Right lobe of liver (tissue), 4 donors: Measurements from ENCODE around the gene PDZRN4.

Source experiments
- CTCF ChIP-seq, 4 donors: fragments of 200-600 bp in 3 of 4; fragments of 450-650 bp in 1 of 4; IDR thresholded peaks; one replicate each; pipeline versions ENCODE4 v1.5.1 to v1.8.0; 2016 to 2022; ENCODE audit warnings: antibody characterized with exemption in 4 of 4, mild to moderate bottlenecking in 2 of 4
- POLR2A ChIP-seq: fragments of 450-650 bp; IDR thresholded peaks from one replicate; pipeline ENCODE4 v1.6.1; 2017; ENCODE audit warnings: antibody characterized with exemption, mild to moderate bottlenecking
- donor health status: DM: no; HTN: no; CAD: no.
- donor health status: DM: no; HTN: no; CAD: no.
- donor health status: DM: no; HTN: yes; CAD: no.

DNA sequence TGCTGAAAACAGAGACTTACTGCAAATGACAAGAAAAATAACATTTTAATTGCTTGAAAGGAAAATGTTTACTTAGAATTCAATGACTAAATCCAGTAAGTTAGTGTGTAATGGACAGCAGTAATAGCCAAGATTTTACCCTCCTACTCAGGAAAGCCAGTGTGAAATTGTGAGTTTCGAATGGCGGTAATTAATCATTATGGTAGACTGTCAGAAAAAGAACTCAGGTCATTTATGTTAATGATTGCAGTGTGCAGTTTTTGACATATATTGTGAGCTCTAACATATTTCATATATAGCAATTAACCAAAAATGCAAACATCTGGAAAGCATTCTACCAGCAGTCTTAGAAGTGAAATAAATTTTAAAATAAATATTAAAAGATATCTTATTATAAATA is 60.3 kb downstream of the PDZRN4 start:
- TF ChIP-seq CTCF (IDR thresholded peaks at IDR 0.05), result no peak
- no peak for TF ChIP-seq POLR2A
